Activated CD4-positive, alpha-beta T cell treated with anti-CD3 and anti-CD28 coated beads, Interleukin-2, amount 10 ng/mL, durations not matched to agents 7 days and 5 days (primary cell): ENCODE data around the gene VCL. TPM values are rescaled to one million over a fixed set of nuclear protein-coding genes. Genes with fewer than 3 reads are reported as not detected.
"Not testable (repeated sequence)": the region's sequence is repeated elsewhere in the genome, so short reads cannot be mapped to it uniquely, and the experiment has no call there.

ENCODE experiments used
- CTCF ChIA-PET: fragments of 350-600 bp; sonication (Branson Sonifier 250); formaldehyde crosslinking; loops from one replicate; lab custom pipeline; 2021; ENCODE audit warnings: antibody characterized with exemption; lab: Charles Lee
- POLR2A ChIA-PET: fragments of 350-600 bp; sonication (Branson Sonifier 250); formaldehyde crosslinking; loops from one replicate; lab custom pipeline; 2021; ENCODE audit warnings: antibody characterized with exemption; lab: Charles Lee
- DNase-seq: peaks from one replicate; pipeline ENCODE4 v3.0.0-alpha.2; 2020
- H3K27ac Mint-ChIP-seq: one replicate; pipeline ENCODE4 v1.8.0; 2021; ENCODE audit warnings: mild to moderate bottlenecking, moderate library complexity, mixed read lengths
- H3K27me3 Mint-ChIP-seq: one replicate; pipeline ENCODE4 v1.8.0; 2021; ENCODE audit warnings: mixed read lengths
- H3K36me3 Mint-ChIP-seq: one replicate; pipeline ENCODE4 v1.8.0; 2021; ENCODE audit warnings: low read depth, mixed read lengths
- H3K4me1 Mint-ChIP-seq: one replicate; pipeline ENCODE4 v1.8.0; 2021; ENCODE audit warnings: mixed read lengths
- H3K4me3 Mint-ChIP-seq: one replicate; pipeline ENCODE4 v1.8.0; 2021; ENCODE audit warnings: mild to moderate bottlenecking, moderate library complexity, mixed read lengths
- H3K9me3 Mint-ChIP-seq: one replicate; pipeline ENCODE4 v1.8.0; 2021; ENCODE audit warnings: mixed read lengths
- total RNA-seq, 2 experiments: library from RNA; stranded (reverse); gene quantifications; one replicate each; pipeline ENCODE4 v1.2.3, GENCODE V29; 2021

Gene VCL
- total RNA-seq, 2 experiments from 2014 or later: 75.5 to 86.4 TPM

DNA sequence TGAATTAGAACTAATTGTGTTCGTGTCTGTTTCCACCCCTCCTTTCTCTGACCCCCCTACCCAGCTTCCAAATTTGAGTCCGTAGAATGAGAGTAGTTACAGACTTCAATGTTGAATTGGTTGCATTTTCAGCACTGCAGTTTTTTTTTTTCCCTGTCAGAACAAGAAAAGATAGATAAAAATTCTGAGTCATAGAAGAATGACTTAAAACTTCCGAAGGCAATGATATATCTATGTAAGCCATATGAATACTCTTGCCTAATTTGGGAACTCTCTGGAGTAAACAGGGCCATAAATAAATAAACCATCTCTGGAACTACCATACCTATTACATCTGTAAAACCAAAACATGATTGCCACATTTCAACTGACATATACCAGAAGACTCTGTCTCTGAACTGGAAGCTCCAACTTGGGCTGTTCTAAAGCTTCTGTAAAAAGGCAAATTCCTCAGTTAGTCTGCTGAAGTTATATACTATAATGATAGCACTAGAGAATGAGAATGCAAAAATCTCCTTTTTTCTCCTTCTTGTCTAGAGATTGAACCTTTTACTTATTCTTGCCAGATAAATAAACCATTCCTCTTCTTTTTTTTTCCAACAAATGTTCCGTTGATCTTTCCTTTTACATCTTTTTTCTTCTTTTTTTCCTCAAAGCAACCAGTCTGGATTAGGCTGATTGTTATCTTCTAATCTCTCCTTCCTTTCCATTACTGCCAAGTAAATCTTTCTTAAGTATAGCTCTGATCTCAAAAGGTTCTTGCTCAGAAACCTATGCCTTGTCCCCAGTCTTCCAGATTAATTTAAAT is 23.5 kb downstream of the VCL start:
- ChIA-PET CTCF (interaction anchor here (0.6 to 1.6 kb wide), 8 partner anchors 9 to 931 kb away, joined by 3 to 5 read pairs (median 4); no protein-coding TSS in a partner anchor), POLR2A (interaction anchor here (0.6 to 0.7 kb wide), 2 partner anchors 25 to 44 kb away, joined by 3 to 6 read pairs; no protein-coding TSS in a partner anchor)
- Mint-ChIP-seq H3K4me3 (no peak overlapping the region), H3K9me3 (no peaks in the 10 kb centered on the region), H3K27me3 (no peaks in the 10 kb centered on the region), H3K27ac (no peak overlapping the region), H3K4me1 (peaks cover 24% of the 10 kb centered on the region), H3K36me3 (peaks cover 26% of the 10 kb centered on the region)
- no peak for DNase-seq

DNA sequence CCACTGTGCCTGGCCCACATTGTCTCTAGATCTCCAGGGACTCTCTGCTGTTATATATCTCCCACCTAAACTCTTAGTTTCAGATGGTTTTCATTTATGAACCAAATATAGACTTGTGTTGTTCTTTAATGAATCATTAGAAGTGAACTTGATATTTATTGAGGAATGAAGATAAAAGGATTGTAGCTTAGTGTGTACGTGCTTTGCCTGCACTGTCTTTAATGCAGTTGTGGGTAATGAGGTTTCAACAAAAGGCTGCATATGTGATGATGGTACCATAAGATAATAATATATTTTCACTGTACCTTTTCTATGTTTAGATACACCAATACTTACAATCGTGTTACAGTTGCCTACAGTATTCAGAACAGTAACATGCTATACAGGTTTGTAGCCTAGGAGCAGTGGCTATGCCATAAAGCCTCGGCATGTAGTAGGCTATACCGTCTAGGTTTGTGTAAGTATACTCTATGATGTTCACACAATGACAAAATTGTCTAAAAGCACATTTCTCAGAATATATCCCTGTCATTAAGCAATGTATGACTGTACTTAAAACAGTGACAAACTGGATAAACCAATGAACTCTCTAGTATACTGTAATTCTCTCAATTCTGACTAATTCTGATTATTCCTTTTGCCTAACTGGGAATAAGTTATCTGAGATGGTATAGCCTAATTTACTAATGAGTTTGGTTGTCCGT is 25.2 kb downstream of the VCL start:
- CTCF ChIA-PET: no interaction called here
- Mint-ChIP-seq H3K27ac (no peak overlapping the region), H3K4me1 (peaks cover 27% of the 10 kb centered on the region), H3K9me3 (no peaks in the 10 kb centered on the region), H3K27me3 (no peaks in the 10 kb centered on the region), H3K4me3 (no peak overlapping the region), H3K36me3 (peaks cover 29% of the 10 kb centered on the region)
- POLR2A ChIA-PET: no interaction called here
- DNase-seq: no peak

DNA sequence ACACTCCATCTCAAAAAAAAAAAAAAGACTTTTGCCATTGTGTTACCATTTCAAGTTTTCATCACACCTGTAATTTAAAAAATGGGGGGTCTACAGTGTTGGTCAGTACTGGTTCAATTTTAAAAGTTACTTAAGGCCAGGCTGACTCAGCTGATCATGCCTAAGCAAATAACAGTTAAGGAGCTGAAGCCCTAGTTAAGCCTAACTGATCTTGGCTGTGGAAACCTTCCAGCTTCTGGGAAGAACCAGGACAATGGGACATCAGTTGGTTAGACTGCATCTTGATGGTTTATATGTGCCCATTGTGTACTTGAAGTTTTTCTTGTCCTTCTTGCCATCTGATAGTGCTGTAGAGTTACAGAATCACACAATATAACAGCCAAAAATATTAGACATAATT is 26.7 kb downstream of the VCL start:
- CTCF ChIA-PET: interaction anchor here (0.6 to 1.0 kb wide), 2 partner anchors 27 to 135 kb away, joined by 3 read pairs; no protein-coding TSS in a partner anchor
- POLR2A ChIA-PET: no interaction called here
- Mint-ChIP-seq H3K9me3 (no peaks in the 10 kb centered on the region), H3K27ac (no peak overlapping the region), H3K36me3 (peaks cover 24% of the 10 kb centered on the region), H3K4me1 (peaks cover 26% of the 10 kb centered on the region), H3K4me3 (no peak overlapping the region), H3K27me3 (no peaks in the 10 kb centered on the region)
- no peak for DNase-seq

- Mint-ChIP-seq H3K4me3 (no peak overlapping the region), H3K36me3 (peaks cover 24% of the 10 kb centered on the region), H3K27me3 (no peaks in the 10 kb centered on the region), H3K27ac (no peak overlapping the region), H3K9me3 (no peaks in the 10 kb centered on the region), H3K4me1 (peaks cover 27% of the 10 kb centered on the region)
- ChIA-PET CTCF (interaction anchor here (1.0 to 1.2 kb wide), 2 partner anchors 56 to 139 kb away, joined by 3 read pairs; no protein-coding TSS in a partner anchor), POLR2A (no interaction called here)
- no peak for DNase-seq
These were observed 27.6 kb downstream of the VCL start for GRCh38 chr10:74025380-74025978.

DNA sequence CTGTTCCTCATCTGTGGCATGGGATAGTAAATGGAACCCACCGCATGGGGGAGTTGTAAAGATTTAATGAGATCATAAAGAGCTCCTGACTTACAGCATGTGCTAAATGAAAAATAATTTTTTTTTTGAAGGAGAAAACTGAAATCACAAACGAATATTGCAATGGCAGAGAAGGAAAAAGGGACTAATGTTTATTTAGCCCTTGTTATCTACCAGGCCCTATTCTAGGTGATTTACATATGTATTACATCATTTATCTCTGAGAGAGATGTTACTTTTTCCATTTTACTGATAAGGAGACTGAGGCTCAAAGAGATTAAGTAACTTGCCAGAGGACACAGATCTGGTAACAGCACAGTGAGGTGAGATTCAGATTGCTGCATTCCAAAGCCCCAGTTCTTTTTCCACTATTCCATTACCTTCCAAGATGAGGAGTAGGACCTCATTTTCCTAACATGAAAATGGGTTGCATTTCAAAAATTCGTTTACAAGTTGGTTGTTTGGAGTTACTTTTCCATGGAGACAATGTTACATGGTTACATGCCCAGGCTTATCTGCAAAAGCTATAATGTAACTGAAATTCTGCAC is 28.6 kb downstream of the VCL start:
- ChIA-PET POLR2A (interaction anchor here (0.6 kb wide), 1 partner anchor 171 kb away, joined by 4 read pairs; no protein-coding TSS in a partner anchor), CTCF (interaction anchor here (1.2 kb wide), 1 partner anchor 140 kb away, joined by 3 read pairs; no protein-coding TSS in a partner anchor)
- DNase-seq: no peak
- peaks cover 26% of the 10 kb centered on the region for H3K36me3 Mint-ChIP-seq
- no peak overlapping the region for H3K4me3 Mint-ChIP-seq
- peaks cover 29% of the 10 kb centered on the region for H3K4me1 Mint-ChIP-seq
- H3K27me3 Mint-ChIP-seq: no peaks in the 10 kb centered on the region
- no peaks in the 10 kb centered on the region for H3K9me3 Mint-ChIP-seq
- no peak overlapping the region for H3K27ac Mint-ChIP-seq

DNA sequence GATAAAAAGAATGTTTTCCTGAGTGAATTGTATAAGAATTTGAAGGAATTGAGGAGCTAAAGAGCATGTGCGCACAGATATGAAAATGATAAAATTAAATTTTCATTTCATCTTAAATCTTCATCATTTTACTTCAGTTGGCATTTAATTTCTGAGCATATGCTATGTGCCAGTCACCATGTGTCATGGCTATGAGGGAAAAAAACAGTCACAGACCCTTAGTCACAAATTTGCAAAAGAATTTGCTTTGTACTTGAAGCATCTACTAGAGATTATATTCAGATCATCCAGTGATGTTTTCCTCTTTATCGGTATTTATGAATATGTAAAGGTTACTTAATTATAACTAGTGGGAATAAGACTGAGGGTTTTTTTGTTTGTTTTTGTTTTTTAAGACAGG is 29.8 kb downstream of the VCL start:
- Mint-ChIP-seq H3K27ac (no peak overlapping the region), H3K4me3 (no peak overlapping the region), H3K27me3 (no peaks in the 10 kb centered on the region), H3K9me3 (no peaks in the 10 kb centered on the region), H3K4me1 (peaks cover 26% of the 10 kb centered on the region), H3K36me3 (peaks cover 22% of the 10 kb centered on the region)
- ChIA-PET POLR2A (no interaction called here), CTCF (interaction anchor here (1.3 kb wide), 1 partner anchor 33 kb away, joined by 5 read pairs; no protein-coding TSS in a partner anchor)
- no peak for DNase-seq

- ChIA-PET POLR2A (no interaction called here), CTCF (interaction anchor here (1.1 to 1.5 kb wide), 2 partner anchors 8 to 150 kb away, joined by 3 read pairs; no protein-coding TSS in a partner anchor)
- Mint-ChIP-seq H3K4me3 (no peak overlapping the region), H3K27ac (no peak overlapping the region), H3K36me3 (peaks cover 26% of the 10 kb centered on the region), H3K4me1 (peaks cover 44% of the 10 kb centered on the region), H3K27me3 (no peaks in the 10 kb centered on the region), H3K9me3 (no peaks in the 10 kb centered on the region)
- DNase-seq: no peak
These were observed 32.0 kb downstream of the VCL start for GRCh38 chr10:74029943-74030342.

DNA sequence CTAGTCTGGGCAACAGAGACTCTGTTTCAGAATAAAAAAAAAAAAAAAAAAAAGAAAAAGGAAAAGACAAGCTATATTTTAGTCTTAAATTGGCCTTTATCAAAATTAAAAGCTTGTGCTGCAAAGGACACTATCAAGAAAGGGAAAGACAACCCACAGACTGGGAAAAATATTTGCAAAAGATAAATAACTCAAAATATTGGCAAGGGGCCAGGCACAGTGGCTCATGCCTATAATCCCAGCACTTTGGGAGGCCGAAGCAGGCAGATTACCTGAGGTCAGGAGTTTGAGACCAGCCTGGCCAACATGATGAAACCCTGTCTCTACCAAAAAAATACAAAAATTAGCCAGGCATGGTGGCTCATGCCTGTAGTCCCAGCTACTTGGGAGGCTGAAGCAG is 34.3 kb downstream of the VCL start:
- H3K27ac Mint-ChIP-seq, H3K9me3 Mint-ChIP-seq, H3K4me3 Mint-ChIP-seq, H3K27me3 Mint-ChIP-seq, POLR2A ChIA-PET, DNase-seq: not testable (repeated sequence)
- Mint-ChIP-seq H3K4me1 (peaks cover 42% of the 10 kb centered on the region), H3K36me3 (peaks cover 29% of the 10 kb centered on the region)
- CTCF ChIA-PET: interaction anchor here (0.7 kb wide), 1 partner anchor 70 kb away, joined by 4 read pairs; no protein-coding TSS in a partner anchor

DNA sequence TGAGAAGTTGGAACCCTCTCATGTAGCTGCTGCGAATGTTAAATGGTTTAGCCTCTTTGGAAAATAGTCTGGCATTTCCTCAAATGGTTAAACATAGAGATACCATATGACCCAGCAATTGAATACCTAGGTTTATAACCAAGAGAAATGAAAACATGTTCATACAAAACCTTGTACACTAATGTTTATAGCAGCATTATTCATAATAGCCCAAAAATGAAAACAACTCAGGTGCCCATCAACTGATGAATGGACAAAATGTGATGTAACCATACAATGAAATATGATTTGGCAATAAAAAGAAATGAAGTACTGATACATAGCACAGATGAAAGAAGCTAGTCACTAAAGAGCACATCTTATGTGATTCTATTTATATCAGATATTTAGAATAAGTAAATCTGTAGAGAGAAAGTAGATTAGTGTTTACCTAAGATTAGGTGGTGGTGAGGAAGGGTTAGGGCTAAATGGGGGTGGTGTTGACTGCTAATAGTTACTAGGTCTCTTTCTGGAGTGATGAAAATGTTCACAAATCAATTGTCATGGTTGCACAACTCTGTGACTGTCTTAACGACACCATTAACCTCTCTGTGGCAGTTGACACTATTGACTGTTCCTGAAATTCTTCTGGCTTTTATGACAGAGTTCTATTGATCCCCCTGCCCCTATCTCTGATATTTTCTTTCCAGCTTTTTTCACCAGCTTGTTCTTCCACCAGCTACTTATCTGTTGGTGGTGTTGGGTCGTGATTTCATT is 35.2 kb downstream of the VCL start:
- POLR2A ChIA-PET: no interaction called here
- Mint-ChIP-seq H3K27ac (no peak overlapping the region), H3K4me3 (no peak overlapping the region)

DNA sequence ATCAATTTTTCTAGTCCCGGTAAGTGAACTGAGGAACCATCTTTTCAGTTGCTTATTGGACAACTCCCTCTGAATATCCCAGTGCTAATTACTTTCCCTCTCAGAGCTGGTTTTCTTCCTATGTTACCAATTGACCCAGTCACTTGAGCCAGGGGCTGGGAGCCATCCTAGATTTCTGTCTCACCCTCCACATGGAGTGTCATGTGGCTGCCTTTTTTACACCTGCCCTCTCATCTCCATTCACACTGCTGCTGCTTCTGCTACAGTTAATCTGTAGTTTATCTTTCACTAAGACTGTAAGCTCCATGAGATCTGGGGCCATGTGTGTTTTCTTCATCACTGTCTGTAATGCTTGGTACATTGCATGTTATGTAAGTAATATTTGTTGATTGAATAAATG is 35.8 kb downstream of the VCL start:
- Mint-ChIP-seq H3K9me3 (no peaks in the 10 kb centered on the region), H3K27ac (no peak overlapping the region)
- POLR2A ChIA-PET: no interaction called here

More for the DNA sequence above, 35.2 kb downstream of the VCL start:
- H3K4me1 Mint-ChIP-seq: peaks cover 45% of the 10 kb centered on the region
- no peak for DNase-seq
- CTCF ChIA-PET: interaction anchor here (0.7 to 1.4 kb wide), 2 partner anchors 19 to 39 kb away, joined by 3 to 4 read pairs; no protein-coding TSS in a partner anchor
- no peaks in the 10 kb centered on the region for H3K9me3 Mint-ChIP-seq
- H3K27me3 Mint-ChIP-seq: no peaks in the 10 kb centered on the region
- H3K36me3 Mint-ChIP-seq: peaks cover 34% of the 10 kb centered on the region

DNA sequence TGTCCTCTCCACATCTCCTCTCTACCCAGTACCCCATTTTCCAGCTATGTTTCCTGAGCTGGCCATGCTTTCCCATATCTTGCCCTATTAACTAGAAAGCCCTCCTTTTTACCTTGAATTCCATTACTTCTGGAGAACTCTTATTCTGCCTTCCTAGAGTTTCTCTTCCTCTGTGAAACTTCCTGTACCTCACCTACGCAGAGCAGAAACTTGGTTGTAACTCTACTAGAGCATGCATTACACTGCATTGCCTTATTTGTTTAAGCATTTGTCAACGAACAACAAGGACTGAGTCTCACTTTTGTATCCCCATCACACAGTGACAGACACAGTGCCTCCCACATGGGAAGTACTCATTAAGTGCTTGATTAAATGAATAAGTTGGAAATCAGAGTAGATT is 36.4 kb downstream of the VCL start:
- Mint-ChIP-seq H3K9me3 (no peaks in the 10 kb centered on the region), H3K4me3 (no peak overlapping the region), H3K36me3 (peaks cover 32% of the 10 kb centered on the region), H3K27me3 (no peaks in the 10 kb centered on the region), H3K4me1 (peaks cover 46% of the 10 kb centered on the region), H3K27ac (no peak overlapping the region)
- CTCF ChIA-PET: interaction anchor here (1.4 kb wide), 1 partner anchor 40 kb away, joined by 4 read pairs; no protein-coding TSS in a partner anchor
- POLR2A ChIA-PET: no interaction called here
- DNase-seq: no peak

More for the DNA sequence above, 35.8 kb downstream of the VCL start:
- Mint-ChIP-seq H3K4me3 (no peak overlapping the region), H3K27me3 (no peaks in the 10 kb centered on the region), H3K36me3 (peaks cover 32% of the 10 kb centered on the region), H3K4me1 (peaks cover 45% of the 10 kb centered on the region)
- CTCF ChIA-PET: interaction anchor here (0.7 to 1.4 kb wide), 2 partner anchors 18 to 39 kb away, joined by 3 to 4 read pairs; no protein-coding TSS in a partner anchor
- no peak for DNase-seq
